Endothelial cell of umbilical vein (primary cell): ENCODE data around the gene TSPAN4. TPM values are rescaled to one million over a fixed set of nuclear protein-coding genes. Genes with fewer than 3 reads are reported as not detected.

Experiments used
- BruUV-seq: library from RNA; stranded (reverse); fragments of 400-500 nt; replicated peaks from 2 replicates; lab custom pipeline; 2021; lab: Mats Ljungman, UMichigan
- CTCF ChIA-PET: fragments of 300-600, 350-600 bp; sonication (Branson Sonifier 250); formaldehyde crosslinking; loops from one replicate; lab custom pipeline; 2021; ENCODE audit warnings: antibody characterized with exemption, inconsistent platforms; lab: Charles Lee
- POLR2A ChIA-PET: fragments of 300-600, 350-600 bp; sonication (Branson Sonifier 250); formaldehyde crosslinking; loops from one replicate; lab custom pipeline; 2021; ENCODE audit warnings: antibody characterized with exemption, inconsistent platforms; lab: Charles Lee
- DNase-seq: peaks from one replicate; pipeline ENCODE4 v3.0.0-alpha.2; 2011; ENCODE audit warnings: low read depth, low spot score
- FAIRE-seq: peaks from 2 replicates; lab custom pipeline; 2011; peaks lifted over from hg19 to GRCh38; lab: Jason Lieb, UNC
- H2AFZ ChIP-seq: 2 replicates; pipeline ENCODE4 v1.6.0; 2012; ENCODE audit warnings: low read depth, low read length, control low read depth, inconsistent platforms
- H3K27ac ChIP-seq: 2 replicates; pipeline ENCODE4 v1.5.1; 2011; ENCODE audit warnings: low read depth, mild to moderate bottlenecking, control low read depth, low read length, moderate library complexity; ENCODE audit not compliant: insufficient read depth
- H3K27me3 ChIP-seq, 2 experiments: 2 replicates each; pipeline versions ENCODE4 v1.6.0 to v1.6.1; 2011; ENCODE audit warnings: low read length in 2 of 2, mixed read lengths in 1 of 2; ENCODE audit not compliant: control insufficient read depth in 2 of 2, insufficient read depth in 2 of 2
- H3K36me3 ChIP-seq, 2 experiments: 2 replicates in 1 of 2; 3 replicates in 1 of 2; pipeline ENCODE4 v1.5.1; 2011; ENCODE audit warnings: low read length in 2 of 2, mild to moderate bottlenecking in 1 of 2, moderate library complexity in 1 of 2; ENCODE audit not compliant: control insufficient read depth in 2 of 2, insufficient read depth in 2 of 2; ENCODE audit errors: extremely low read depth in 1 of 2
- H3K4me1 ChIP-seq: 3 replicates; pipeline ENCODE4 v1.5.1; 2011; ENCODE audit warnings: mild to moderate bottlenecking, low read length; ENCODE audit not compliant: control insufficient read depth, insufficient read depth; ENCODE audit errors: extremely low read depth
- H3K4me2 ChIP-seq: 2 replicates; pipeline ENCODE4 v1.6.1; 2011; ENCODE audit warnings: low read length, control low read depth, mixed read lengths; ENCODE audit not compliant: insufficient read depth
- H3K4me3 ChIP-seq, 3 experiments: fragments of 200-600 bp in 1 of 3; sonication (generic), shearing (Covaris generic) in 1 of 3; replicated peaks in 1 of 3; 2 replicates each; pipeline ENCODE4 v1.5.1; 2011 to 2016; ENCODE audit warnings: control low read depth in 3 of 3, low read length in 3 of 3, mild to moderate bottlenecking in 2 of 3, inconsistent platforms in 1 of 3, low read depth in 1 of 3, moderate library complexity in 1 of 3; ENCODE audit not compliant: insufficient read depth in 1 of 3
- H3K79me2 ChIP-seq: 2 replicates; pipeline ENCODE4 v1.6.0; 2012; ENCODE audit warnings: low read length, inconsistent platforms; ENCODE audit not compliant: control insufficient read depth, insufficient read depth
- H3K9ac ChIP-seq: replicated peaks from 2 replicates; pipeline ENCODE3; 2011; ENCODE audit warnings: low read length, control low read depth; ENCODE audit not compliant: insufficient read depth; ENCODE audit errors: extremely low read depth
- H3K9me1 ChIP-seq: replicated peaks from 3 replicates; pipeline ENCODE4 v1.6.0; 2011; ENCODE audit warnings: mild to moderate bottlenecking, low read length; ENCODE audit not compliant: control insufficient read depth, insufficient read depth; ENCODE audit errors: extremely low read depth
- H3K9me3 ChIP-seq: replicated peaks from 2 replicates; pipeline ENCODE4 v1.5.1; 2012; ENCODE audit warnings: low read length, inconsistent platforms; ENCODE audit not compliant: control insufficient read depth, insufficient read depth
- H4K20me1 ChIP-seq: replicated peaks from 2 replicates; pipeline ENCODE3; 2011; ENCODE audit warnings: mild to moderate bottlenecking, low read length; ENCODE audit not compliant: control insufficient read depth, insufficient read depth; ENCODE audit errors: extremely low read depth
- CTCF ChIP-seq, 2 donors: IDR thresholded peaks; 1 replicate in 1 of 2; 2 replicates in 1 of 2; pipeline ENCODE4 v1.5.1; 2011; ENCODE audit warnings: low read length in 2 of 2, mild to moderate bottlenecking in 2 of 2, moderate library complexity in 2 of 2, control low read depth in 1 of 2, inconsistent platforms in 1 of 2, low read depth in 1 of 2; ENCODE audit not compliant: insufficient read depth in 1 of 2; ENCODE audit errors: extremely low read depth in 1 of 2
- EZH2 ChIP-seq: IDR thresholded peaks from 2 replicates; pipeline ENCODE4 v1.6.1; 2012; ENCODE audit warnings: borderline replicate concordance, low read depth, mild to moderate bottlenecking, moderate library complexity, low read length, inconsistent platforms; ENCODE audit not compliant: severe bottlenecking
- FOS ChIP-seq: IDR thresholded peaks from 2 replicates; pipeline ENCODE4 v1.6.1; 2011; ENCODE audit warnings: mild to moderate bottlenecking, low read length, moderate library complexity, borderline replicate concordance; ENCODE audit not compliant: insufficient read depth
- GATA2 ChIP-seq: IDR thresholded peaks from 2 replicates; pipeline ENCODE4 v1.7.0; 2011; ENCODE audit warnings: low read depth, mild to moderate bottlenecking, moderate library complexity, mixed read lengths, low read length; ENCODE audit not compliant: insufficient read length, insufficient read depth
- JUN ChIP-seq: IDR thresholded peaks from 2 replicates; pipeline ENCODE4 v1.6.1; 2011; ENCODE audit warnings: borderline replicate concordance, low read depth; ENCODE audit not compliant: insufficient read length, insufficient read depth
- MAX ChIP-seq: IDR thresholded peaks from 2 replicates; pipeline ENCODE4 v1.6.1; 2011; ENCODE audit not compliant: insufficient read depth, insufficient read length
- MYC ChIP-seq: IDR thresholded peaks from one replicate; pipeline ENCODE4 v1.6.1; 2011; ENCODE audit warnings: mild to moderate bottlenecking, low read depth, low read length
- POLR2A ChIP-seq: IDR thresholded peaks from 2 replicates; pipeline ENCODE4 v1.6.1; 2012; ENCODE audit warnings: low read depth, mild to moderate bottlenecking, control low read depth, low read length
- POLR2AphosphoS5 ChIP-seq: IDR thresholded peaks from 2 replicates; pipeline ENCODE4 v1.6.1; 2012; ENCODE audit warnings: low read depth, mild to moderate bottlenecking, control low read depth, low read length, moderate library complexity; ENCODE audit not compliant: insufficient read depth
- dilution Hi-C: fragments of 300-500 bp; cut with MboI; formaldehyde crosslinking; loops from one replicate; pipeline ENCODE4 v1.15.0; 2019; ENCODE audit warnings: low sequenced_read_pairs; ENCODE audit not compliant: extremely low pct_ligation_motif_present
- intact Hi-C: fragments of 100-400 bp; cut with micrococcal nuclease; formaldehyde crosslinking; loops from one replicate; pipeline ENCODE4 v1.10.0; 2022
- polyA plus RNA-seq, 4 experiments: library from polyadenylated mRNA; depleted of rRNA in 3 of 4; stranded (reverse) in 3 of 4; unstranded in 1 of 4; fragments of >200 nt; gene quantifications; 2 replicates each; pipeline versions ENCODE4 v1.2.1 to v1.2.3, GENCODE V29; 2011 to 2012; ENCODE audit warnings: missing spikeins in 1 of 4
- total RNA-seq: library from RNA; stranded (reverse); gene quantifications from 2 replicates; pipeline ENCODE4 v1.2.3, GENCODE V29; 2021

TSPAN4 gene
- total and polyA plus RNA-seq, 2 donors (not counting 3 experiments of a cell fraction or from before 2014, with no cell fraction given): 114 to 199 TPM

DNA sequence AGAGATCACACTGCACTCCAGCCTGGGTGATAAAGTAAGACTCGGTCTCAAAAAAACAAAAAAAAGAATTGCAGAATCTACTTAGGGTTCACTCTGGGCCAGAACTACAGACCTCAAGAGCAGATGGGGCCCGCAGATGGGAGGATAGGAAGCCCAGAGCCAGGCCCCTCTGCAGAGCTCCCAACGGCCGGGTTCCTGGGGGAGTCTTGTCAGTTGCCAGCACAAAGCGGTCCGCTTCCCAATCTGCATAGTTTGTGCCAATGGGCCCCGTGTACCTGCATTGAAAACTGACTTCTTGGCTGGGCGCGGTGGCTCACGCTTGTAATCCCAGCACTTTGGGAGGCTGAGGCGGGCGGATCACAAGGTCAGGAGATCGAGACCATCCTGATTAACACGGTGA, 69.6 kb downstream of the TSPAN4 start:
- CTCF ChIA-PET: interaction anchor here (1.8 kb wide), 1 partner anchor 13 kb away, joined by 9 read pairs; no protein-coding TSS in a partner anchor
- peaks cover 8% of the 10 kb centered on the region for H3K4me1 ChIP-seq
- DNase-seq: no peak
- H3K9me3 ChIP-seq: no peaks in the 10 kb centered on the region
- dilution Hi-C loops: no loop called here
- no peak overlapping the region for H3K4me3 ChIP-seq
- peaks cover 17% of the 10 kb centered on the region for H3K79me2 ChIP-seq
- no TSS peak for BruUV-seq
- intact Hi-C loops: loop anchor here (5.0 kb wide), 1 partner anchor 140 kb away; no protein-coding TSS in a partner anchor
- no peaks in the 10 kb centered on the region for H3K9me1 ChIP-seq
- no peak overlapping the region for H3K4me2 ChIP-seq
- no peak for FAIRE-seq
- TF ChIP-seq CTCF (IDR thresholded peaks at IDR 0.05; ENCODE audit: extremely low read depth in 1 of 2, insufficient read depth in 1 of 2, low read depth in 1 of 2, low read length in 2 of 2) (no peak), JUN (no peak), MAX (no peak), POLR2A (no peak), POLR2AphosphoS5 (no peak), FOS (no peak), GATA2 (no peak), EZH2 (no peak), MYC (no peak)
- H3K27me3 ChIP-seq: no peaks in the 10 kb centered on the region
- H4K20me1 ChIP-seq: no peaks in the 10 kb centered on the region
- POLR2A ChIA-PET: no interaction called here
- H3K27ac ChIP-seq: no peak overlapping the region
- H3K9ac ChIP-seq: no peak overlapping the region
- H3K36me3 ChIP-seq: no peaks in the 10 kb centered on the region
- no peak overlapping the region for H2AFZ ChIP-seq
